ENCODE results near the gene SLC7A4.

- TF ChIP-seq CTCF (conservative IDR thresholded peaks at IDR 0.05; ENCODE audit: low read length): no peak
- TF ChIP-seq EZH2phosphoT487 (IDR thresholded peaks at IDR 0.05; ENCODE audit: borderline replicate concordance, low read depth, low read length): no peak
Observed at GRCh38 chr22:21044931-21045584, 12.7 kb upstream of the SLC7A4 start.

All from OCI-LY7 (cell line).